Thyroid gland (tissue), 4 donors: Measurements from ENCODE around the gene NID2. TPM values are rescaled to one million over a fixed set of nuclear protein-coding genes. Genes with fewer than 3 reads are reported as not detected.

Experiments
- DNase-seq, 2 donors: peaks; one replicate each; pipeline ENCODE4 v3.0.0-alpha.2; 2019
- H3K27ac ChIP-seq, 3 donors: fragments of 200-600 bp; sonication (generic); 1 replicate in 2 of 3; 2 replicates in 1 of 3; pipeline ENCODE4 v1.5.1; 2016 to 2019; ENCODE audit warnings: mild to moderate bottlenecking in 1 of 3, moderate library complexity in 1 of 3
- H3K27me3 ChIP-seq: fragments of 200-600 bp; sonication (generic); one replicate; pipeline ENCODE4 v1.5.1; 2019
- H3K36me3 ChIP-seq, 2 donors: fragments of 200-600 bp; sonication (generic); one replicate each; pipeline ENCODE4 v1.5.1; 2016 to 2019
- H3K4me1 ChIP-seq, 2 donors: fragments of 200-600 bp; sonication (generic); one replicate each; pipeline ENCODE4 v1.5.1; 2017 to 2019
- H3K4me3 ChIP-seq, 3 donors: fragments of 200-600 bp; sonication (generic); replicated peaks in 1 of 3; 1 replicate in 2 of 3; 2 replicates in 1 of 3; pipeline ENCODE4 v1.5.1; 2016; ENCODE audit warnings: mild to moderate bottlenecking in 1 of 3
- H3K9me3 ChIP-seq: fragments of 200-600 bp; sonication (generic); one replicate; pipeline ENCODE4 v1.5.1; 2017
- CTCF ChIP-seq, 6 experiments: fragments of 200-600 bp in 3 of 6; fragments of 450-650 bp in 3 of 6; sonication (generic) in 3 of 6; IDR thresholded peaks; one replicate each; pipeline ENCODE4 v1.5.1; 2016 to 2019; ENCODE audit warnings: antibody characterized with exemption in 6 of 6, mild to moderate bottlenecking in 2 of 6, inconsistent platforms in 1 of 6, moderate library complexity in 1 of 6
- POLR2A ChIP-seq, 2 donors: fragments of 450-650 bp; IDR thresholded peaks; one replicate each; pipeline ENCODE4 v1.6.1; 2017; ENCODE audit warnings: antibody characterized with exemption in 2 of 2, mild to moderate bottlenecking in 2 of 2, moderate library complexity in 1 of 2
- WGBS, 2 donors: methylation state at CpG; one replicate each; pipeline ENCODE4 v1.1.5; 2017; 5-methylcytosine and 5-hydroxymethylcytosine counted together
- intact Hi-C: fragments of 100-400 bp; cut with DNase I; formaldehyde crosslinking; loops from one replicate; pipeline ENCODE4 v1.15.1; 2023
- total RNA-seq, 4 donors: library from RNA; depleted of rRNA; stranded (reverse); fragments of >200 nt; gene quantifications; one replicate each; pipeline ENCODE4 v1.2.3, GENCODE V29; 2016

The NID2 gene
- total RNA-seq, 4 donors from 2014 or later = 115 to 207 (median 130) TPM

DNA sequence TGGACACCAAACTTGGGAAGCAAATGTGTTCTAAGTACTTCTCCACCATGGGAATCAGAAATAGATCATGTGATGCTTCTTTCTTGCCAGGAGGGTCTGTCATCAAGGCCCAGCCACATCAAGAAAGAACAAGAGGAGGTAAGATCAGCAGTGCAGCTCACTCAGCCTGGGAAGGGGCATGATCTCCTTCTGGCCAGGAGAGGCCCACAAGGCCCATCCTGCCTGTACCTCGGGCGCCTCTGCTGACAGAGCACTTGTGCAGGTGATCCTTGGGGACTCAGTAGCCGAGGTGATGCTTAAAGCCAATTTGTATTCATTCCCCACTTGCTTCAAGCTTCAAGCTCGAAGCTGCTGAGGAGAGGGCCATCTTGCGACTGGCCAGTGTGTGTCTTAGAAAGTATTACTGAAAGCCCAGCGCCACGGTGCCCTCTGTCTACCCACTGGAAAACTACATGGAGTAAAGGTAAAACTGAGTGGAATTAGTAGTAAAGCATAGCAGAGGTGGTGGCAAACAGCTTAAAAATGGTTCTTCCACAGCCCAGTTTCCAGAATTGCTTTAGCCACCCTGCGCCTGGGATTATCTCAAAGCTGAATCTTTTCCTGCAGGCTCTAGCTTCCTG lies 53.3 kb downstream of the NID2 start:
- peak in 4 of 6 experiments; percentile 9 to 36 (median 17) for TF ChIP-seq CTCF (IDR thresholded peaks at IDR 0.05)
- no peak for TF ChIP-seq POLR2A (IDR thresholded peaks at IDR 0.05)
- Histone ChIP-seq H3K27ac (no peak overlapping the region), H3K4me3 (no peak overlapping the region), H3K27me3 (no peaks in the 10 kb centered on the region), H3K4me1 (peaks cover 0 to 12% of the 10 kb centered on the region in 2 donors), H3K9me3 (no peaks in the 10 kb centered on the region), H3K36me3 (peaks cover 43 to 53% of the 10 kb centered on the region in 2 donors)
- peak in 1 of 2 donors; percentile 27 for DNase-seq
- intact Hi-C loops = loop anchor here (10.0 kb wide), 1 partner anchor 49 kb away; the partner anchor contains the start of gene NID2
- 72 to 74% methylated on average over 8 of the region's 8 CpGs for WGBS, 2 donors

DNA sequence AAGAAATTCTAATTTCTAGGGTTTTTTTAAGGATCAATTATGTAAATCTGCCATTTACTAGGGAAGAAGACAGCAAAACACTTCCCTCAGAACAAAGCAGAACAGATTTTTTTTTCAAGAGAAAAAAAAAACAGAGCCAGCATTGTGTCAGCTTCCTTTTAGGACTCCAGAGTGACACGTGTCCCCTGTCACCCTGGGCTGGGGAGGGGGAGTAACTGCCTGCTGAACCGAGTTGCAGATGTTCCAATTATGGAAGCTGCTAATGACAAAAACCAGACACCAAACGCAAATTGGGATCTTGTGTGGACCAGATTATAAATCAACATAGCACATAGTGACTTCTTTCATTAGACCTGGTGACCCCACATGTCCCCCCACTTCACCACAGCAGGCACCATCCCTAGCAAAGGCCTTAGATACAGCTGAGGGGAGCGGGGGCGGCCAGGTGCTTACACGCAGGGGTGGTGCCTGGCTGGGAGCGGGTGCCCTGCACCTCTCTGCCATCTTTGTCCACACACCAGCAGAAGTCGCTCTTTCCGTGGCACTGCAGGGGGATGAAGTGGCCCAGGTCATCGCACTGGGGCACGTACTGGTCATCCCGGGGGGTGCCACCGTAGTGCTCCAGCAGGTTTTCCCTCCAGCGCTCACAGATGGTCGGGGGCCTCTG lies 54.1 kb downstream of the NID2 start:
- WGBS, 2 donors = 91 to 92% methylated on average over 9 to 13 of the region's 15 CpGs
- H3K4me1 ChIP-seq = peaks cover 5 to 12% of the 10 kb centered on the region in 2 donors
- intact Hi-C loops = loop anchor here (10.0 kb wide), 1 partner anchor 50 kb away; the partner anchor contains the start of gene NID2

DNA sequence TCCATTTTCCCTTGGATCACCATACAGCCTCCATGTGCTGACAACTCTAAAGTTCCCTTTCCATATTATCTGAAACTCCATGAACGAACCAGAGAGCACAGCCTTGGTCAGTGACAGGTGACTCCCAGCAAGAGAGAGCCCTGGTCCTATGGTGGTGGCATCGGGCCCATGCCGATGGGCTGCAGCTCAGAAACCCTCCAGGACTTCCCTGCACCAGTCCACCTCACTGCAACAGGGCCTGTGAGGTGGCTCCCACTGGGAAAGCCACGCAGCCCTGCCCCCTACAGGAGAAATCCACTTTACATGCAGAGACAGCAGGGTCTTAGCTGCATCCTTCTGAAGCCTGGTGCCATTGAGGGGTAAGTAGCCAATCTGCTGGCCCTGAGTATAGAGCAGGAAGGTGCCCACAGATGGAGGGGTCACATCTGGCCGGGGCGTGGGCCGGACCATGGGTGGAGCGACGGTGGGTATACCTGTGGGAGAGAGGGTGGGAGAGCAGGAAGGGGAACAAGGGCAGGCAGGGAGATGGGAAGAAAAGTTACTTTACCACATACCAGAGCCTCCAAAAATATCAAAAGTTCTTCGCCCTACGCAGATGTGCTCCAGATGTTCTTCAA lies 54.8 kb downstream of the NID2 start:
- Histone ChIP-seq H3K36me3 (peaks cover 37 to 55% of the 10 kb centered on the region in 2 donors), H3K4me1 (peaks cover 9 to 12% of the 10 kb centered on the region in 2 donors)
- 84 to 86% methylated on average over 11 of the region's 11 CpGs for WGBS, 2 donors

More for the DNA sequence above, 54.1 kb downstream of the NID2 start:
- H3K27ac ChIP-seq = peak overlapping the region in 1 of 3 donors; percentile 12
- no peaks in the 10 kb centered on the region for H3K9me3 ChIP-seq
- TF ChIP-seq CTCF (IDR thresholded peaks at IDR 0.05) = no peak
- TF ChIP-seq POLR2A (IDR thresholded peaks at IDR 0.05) = no peak
- no peaks in the 10 kb centered on the region for H3K27me3 ChIP-seq
- H3K36me3 ChIP-seq = peaks cover 43 to 56% of the 10 kb centered on the region in 2 donors
- no peak for DNase-seq
- H3K4me3 ChIP-seq = no peak overlapping the region

DNA sequence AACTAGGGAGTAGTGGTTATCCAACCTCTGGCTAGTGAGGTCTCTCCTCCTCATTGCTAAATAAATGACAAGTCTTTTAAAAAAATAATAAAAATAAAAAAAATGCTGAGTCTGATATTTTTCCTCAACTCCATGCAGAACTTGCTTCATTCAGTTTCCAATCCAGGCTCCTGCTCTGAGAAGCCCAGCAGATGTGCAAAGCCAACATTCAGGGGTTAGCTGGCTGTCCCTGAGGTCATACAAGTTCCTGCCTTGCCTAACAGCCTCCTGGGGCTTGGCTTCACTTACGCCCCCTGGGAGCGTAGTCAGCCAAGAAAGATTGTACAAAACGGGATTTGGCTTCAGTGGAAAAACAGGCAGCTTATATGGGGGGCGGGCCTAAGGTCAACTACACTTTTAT lies 56.2 kb downstream of the NID2 start:
- Histone ChIP-seq H3K4me3 (no peak overlapping the region), H3K27me3 (no peaks in the 10 kb centered on the region), H3K36me3 (peaks cover 39 to 59% of the 10 kb centered on the region in 2 donors), H3K27ac (peak overlapping the region in 1 of 3 donors; percentile 39), H3K4me1 (peaks cover 5 to 9% of the 10 kb centered on the region in 2 donors), H3K9me3 (no peaks in the 10 kb centered on the region)
- intact Hi-C loops = loop anchor here (10.0 kb wide), 1 partner anchor 52 kb away; the partner anchor contains the start of gene NID2
- WGBS, 2 donors = 69 to 76% methylated on average over 4 of the region's 4 CpGs
- DNase-seq = peak in 1 of 2 donors; percentile 12
- no peak for TF ChIP-seq POLR2A (IDR thresholded peaks at IDR 0.05)
- TF ChIP-seq CTCF (IDR thresholded peaks at IDR 0.05) = no peak

More for the DNA sequence above, 54.8 kb downstream of the NID2 start:
- Histone ChIP-seq H3K4me3 (no peak overlapping the region), H3K27ac (peak overlapping the region in 1 of 3 donors; percentile 0), H3K27me3 (no peaks in the 10 kb centered on the region), H3K9me3 (no peaks in the 10 kb centered on the region)
- TF ChIP-seq POLR2A (IDR thresholded peaks at IDR 0.05) (no peak), CTCF (IDR thresholded peaks at IDR 0.05) (no peak)
- intact Hi-C loops = loop anchor here (10.0 kb wide), 1 partner anchor 51 kb away; the partner anchor contains the start of gene NID2
- DNase-seq = no peak
